Fibroblast of skin of left biceps (primary cell): ENCODE results near the gene SLAMF6.

Experiments used
- DNase-seq, 2 experiments: peaks; one replicate each; pipeline ENCODE4 v3.0.0-alpha.2; 2013; ENCODE audit warnings: low read depth in 2 of 2

Gene SLAMF6

DNA sequence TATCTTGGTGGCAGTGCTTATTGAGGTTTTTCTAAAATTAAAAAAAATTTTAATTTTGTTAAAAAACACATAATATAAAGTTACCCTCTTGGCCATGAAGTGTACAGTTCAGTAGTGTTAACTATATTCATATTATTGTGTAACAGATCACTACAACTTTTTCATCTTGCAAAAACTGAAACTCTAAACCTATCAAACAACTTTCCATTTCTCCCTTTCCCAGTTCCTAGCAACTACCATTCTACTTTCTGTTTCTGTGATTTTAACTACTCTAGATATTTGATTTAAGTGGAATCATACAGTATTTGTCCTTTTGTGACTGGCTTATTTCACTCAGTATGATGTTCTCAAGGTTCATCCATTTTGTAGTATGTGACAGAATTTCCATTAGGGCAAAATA is 55.5 kb downstream of the SLAMF6 start:
- DNase-seq, result no peak

DNA sequence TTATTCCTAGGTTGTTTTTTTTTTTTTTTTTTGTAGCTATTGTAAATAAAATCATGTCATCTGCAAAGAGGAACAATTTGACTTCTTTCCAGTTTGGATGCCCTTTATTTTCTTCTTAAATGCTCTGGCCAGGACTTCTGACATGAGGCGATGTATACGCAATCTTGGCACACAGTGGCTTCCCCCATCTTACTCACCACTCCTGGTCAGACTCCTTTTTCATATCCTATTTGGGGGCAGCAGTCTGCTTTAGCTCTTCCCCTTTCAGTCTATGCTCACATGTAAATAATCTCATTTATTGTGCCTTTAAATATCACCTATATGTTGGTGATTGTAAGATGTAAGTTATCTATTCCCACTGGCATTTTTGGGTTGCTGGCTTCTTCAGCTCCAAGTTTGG is 56.1 kb downstream of the SLAMF6 start:
- DNase-seq, result no peak

DNA sequence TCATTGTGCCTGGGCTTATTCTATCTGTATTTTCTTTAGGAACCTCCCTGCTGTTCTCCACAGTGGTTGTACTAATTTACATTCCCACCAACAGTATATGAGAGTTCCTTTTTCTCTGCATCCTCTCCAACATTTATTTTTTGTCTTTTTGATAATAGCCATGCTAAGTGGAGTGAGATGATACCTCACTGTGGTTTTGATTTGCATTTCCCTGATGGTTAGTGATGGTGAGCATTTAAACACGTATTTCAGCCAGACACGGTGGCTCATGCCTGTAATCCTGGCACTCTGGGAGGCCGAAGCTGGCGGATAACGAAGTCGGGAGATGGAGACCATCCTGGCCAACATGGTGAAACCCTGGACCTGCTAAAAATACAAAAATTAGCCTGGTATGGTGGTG is 57.9 kb downstream of the SLAMF6 start:
- DNase-seq, result no peak

DNA sequence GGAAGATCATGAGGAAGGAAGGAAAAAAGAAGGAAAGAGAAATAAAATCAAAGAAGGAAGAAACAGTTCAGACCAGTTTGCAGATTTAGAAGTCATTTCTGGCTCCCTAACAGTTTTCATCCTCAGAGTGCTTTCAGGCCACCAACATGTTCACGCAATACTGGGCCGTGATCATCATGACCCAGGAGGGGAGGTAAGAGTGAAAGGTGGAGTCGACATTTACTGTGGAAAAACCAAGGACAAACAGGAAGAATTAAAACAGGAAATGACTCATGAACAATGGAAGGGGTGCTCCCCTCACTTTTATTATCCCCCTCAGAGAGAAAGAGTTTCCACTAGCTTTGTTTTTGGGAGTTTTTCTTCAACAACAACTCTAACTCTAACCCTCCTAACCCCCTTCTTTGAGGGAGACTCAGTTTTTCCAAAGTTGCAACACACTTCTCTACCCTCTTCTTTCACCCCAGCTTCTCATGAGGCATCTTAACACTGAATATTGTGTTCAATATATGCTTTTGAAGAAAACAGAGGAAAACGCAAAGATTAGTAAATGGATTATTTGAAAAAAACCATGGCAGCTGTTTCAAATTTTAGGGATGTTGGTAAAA is 62.3 kb downstream of the SLAMF6 start:
- no peak for DNase-seq

DNA sequence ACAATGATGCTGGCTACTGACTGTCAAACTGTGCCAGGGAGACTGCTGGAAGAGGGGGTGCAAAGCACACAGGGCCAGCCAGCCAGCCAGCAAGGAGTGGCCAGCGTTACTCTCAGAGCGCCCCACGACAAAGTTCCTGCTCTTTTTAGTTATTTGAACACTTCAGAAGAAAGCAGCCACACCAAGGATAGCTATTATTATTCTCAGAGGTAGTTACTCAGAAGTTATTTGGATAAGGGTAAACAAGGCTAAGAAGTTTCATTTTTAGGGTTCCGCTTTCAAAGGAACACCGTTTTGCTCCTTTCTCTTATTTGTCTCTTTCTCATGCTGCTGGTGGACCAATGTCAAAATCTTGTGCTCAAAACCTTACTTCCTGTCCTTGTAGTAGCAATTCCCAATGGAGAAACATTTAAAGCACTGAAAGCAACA is 62.8 kb downstream of the SLAMF6 start:
- no peak for DNase-seq

DNA sequence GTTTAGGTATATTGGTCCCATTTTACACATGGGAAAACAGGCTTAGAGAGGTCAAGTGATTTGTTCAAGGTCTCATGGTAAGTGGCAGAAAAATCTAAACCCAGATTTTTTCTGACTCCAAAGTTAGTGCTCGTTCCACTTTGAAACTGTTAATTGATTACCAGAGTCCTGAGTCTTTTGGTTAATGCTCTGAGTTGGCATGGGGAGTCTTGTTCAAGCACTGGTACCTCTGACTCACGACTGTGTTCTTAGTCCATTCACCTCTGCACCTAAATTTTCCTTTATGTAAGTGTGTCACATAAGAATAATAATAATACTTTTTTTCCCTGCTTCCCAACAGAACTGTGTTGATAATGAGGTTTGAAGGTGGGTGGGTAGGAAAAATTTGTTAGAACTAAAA is 63.4 kb downstream of the SLAMF6 start:
- no peak for DNase-seq

DNA sequence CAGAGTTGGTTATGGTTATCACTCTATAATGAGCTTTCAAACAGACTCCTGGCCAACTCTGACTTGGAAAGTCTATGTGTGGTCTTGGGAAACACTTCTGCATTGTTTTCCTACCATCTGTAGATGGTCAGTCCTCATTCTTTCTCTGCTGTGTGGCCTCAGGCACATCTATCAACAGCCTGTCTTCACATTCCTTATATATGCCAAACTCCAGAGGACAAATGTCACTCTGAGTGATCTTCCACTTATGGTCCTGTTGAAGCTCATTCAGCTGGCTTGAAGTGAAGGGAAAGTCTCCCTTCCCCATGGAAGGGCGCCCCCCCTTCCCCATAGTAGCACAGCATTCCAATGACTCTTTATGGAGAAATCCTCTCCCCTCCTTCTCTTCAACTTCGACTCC is 64.0 kb downstream of the SLAMF6 start:
- DNase-seq, result no peak

DNA sequence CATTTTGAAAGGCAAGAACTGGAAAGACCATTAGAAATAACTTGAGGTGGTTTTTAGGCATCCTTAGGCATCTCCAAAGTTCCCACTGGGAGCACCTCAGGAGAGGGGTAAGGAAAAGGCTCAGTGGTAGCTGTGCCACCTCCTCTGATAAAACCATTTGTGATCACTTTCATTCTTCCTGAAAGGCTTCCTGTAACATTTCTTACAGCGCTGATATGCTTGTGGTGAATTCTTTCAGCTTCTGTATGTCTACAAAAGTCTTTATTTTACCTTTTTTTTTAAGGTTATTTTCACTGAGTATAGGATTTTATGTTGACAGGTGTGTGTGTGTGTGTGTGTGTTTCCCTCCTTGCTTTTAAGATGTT is 67.9 kb downstream of the SLAMF6 start:
- DNase-seq, result no peak

DNA sequence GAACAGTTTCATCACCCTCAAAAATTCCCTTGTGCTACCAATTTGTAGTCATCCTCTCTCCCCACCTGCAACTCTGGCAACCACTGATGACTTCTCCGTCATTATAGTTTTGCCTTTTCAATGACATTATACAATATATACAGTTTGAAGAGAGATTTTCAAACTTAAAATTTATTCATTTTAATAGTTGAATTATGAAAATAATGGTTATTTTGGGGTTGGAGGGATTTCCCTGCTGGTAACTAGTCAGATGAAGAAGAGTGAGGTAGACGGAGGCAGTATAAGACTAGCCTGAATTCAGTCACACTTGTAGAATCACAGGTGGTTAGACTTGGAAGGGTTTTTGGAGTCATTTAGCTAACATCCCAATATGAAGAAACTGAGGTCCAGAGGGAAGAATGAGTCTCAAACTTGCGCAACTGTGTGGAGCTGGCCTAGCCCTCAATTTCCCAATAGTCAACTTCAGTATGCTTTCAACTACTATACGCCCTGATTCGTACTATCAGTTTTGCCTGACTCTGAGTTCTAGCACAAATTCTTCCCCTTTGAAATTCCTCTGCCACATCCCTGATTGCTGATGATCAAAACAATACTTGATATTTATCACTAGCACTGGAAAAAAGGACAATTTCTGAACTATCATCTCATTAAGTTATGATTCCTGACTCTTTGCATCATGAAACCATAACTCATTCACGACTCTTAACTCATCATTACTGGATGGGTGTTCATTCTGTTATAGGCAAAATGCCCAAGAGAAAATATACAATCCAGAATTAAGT is 68.5 kb downstream of the SLAMF6 start:
- no peak for DNase-seq

DNA sequence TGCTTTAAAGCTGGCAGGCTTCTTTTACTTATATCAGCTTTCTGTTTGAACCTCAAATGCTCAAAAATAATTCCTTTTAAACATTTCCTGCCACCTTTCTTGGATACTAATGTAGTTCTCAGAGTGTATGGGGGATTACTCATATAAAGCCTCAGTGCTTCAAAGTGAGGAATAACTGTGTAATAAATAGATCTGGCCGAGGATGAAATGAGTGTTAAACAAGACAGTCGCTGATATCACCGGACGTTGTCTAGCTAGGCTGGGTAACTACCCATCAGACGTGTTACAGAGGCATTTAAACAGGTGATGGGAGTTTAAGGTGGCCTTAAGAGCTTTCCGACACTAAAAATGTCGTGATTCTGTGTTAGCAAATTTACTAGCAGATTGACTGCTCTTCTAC is 69.6 kb downstream of the SLAMF6 start:
- no peak for DNase-seq

DNA sequence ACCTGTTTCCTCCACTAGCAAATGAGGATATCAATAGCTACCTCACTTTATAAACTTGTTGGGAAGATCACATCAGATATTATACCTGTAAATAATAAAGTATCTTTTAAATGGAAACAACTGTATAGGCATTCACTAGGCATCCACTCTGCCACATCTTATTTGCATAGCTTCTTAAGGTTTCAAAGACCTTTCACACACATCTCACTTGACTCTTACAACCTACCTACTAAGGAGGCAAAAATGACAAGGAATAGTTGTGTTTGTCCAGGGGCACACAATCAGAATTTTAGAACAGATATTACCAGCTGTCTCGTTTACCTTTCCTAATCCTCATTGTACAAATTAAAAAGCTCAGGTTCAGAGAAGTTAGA is 71.2 kb downstream of the SLAMF6 start:
- DNase-seq, result no peak

DNA sequence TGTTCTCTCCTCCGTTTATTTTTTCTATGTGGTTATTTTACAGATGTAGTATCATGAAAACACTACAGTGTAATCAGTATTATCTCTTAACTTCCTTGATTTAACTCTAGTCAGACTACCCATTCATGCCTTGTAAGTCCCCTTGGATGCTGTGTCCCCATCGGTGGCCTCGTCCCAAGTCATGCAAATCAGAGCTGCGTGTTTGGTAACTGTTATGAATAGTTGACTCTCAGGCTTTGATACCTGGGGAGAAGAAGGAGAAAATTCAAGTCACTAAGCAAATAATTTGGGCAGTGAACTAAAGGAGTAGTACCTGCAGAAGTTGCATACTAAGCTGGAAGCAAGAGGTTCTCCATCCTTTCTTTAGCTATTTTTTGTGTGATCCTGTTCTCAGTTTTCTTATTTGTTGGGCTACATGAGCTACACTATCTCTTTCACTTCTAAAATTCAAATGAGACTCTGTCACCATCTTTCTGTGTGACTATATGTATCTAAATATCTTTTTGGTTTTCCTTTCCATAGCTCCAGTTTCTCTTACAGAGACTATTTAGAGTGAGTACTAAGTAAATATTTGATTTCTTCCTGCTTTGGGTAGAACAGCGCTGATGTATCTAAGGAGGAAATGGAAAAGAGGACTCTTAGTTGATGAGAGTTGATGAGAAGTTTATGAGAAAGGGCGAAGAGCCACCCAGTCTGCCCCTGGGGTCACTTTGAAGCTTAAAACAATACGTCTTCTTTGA is 71.8 kb downstream of the SLAMF6 start:
- no peak for DNase-seq

DNA sequence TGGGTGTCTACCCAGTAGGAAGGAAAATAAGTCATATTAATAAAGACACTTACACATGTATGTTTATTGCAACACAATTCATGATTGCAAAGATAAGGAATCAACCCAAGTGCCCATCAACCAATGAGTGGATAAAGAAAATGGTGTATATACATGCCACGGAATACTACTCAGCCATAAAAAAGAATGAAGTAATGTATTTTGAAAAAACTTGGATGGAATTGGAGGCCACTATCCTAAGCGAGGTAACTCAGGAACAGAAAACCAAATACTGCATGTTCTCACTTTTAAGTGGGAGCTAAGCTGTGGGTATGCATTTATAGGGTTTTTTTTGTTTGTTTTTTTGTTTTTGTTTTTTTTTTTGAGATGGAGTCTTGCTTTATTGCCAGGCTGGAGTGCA is 73.6 kb downstream of the SLAMF6 start:
- no peak for DNase-seq

DNA sequence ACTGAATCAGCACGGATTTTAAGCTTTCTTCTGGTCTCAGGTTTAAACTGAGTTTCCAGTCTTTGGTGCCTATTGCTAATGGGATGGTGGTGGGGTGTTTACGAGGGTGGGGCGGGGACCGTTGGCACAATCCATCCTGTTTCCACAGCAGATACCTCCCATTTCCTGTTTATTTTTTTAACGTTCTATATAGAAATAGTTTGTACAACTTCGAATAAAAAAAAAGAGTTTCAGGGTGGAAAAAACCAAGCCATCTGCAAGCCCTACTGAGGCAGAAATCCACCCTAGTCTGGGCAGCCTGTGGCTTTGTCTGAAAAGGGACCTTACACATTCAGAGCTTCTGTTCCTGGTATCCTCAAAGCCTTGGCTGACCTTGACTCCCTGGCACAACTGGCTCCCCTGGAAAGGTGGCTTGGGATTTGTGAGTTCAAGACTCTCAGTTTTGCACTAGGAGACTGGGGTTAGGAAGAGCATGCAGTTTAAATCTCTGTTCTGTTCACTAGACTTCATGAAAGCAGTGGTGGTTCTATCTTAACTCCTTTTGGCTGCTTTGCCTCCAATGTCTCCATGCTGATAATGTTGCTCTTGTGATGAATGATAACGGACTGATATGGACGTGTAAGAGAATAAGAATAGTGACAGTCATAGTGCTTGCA is 76.0 kb downstream of the SLAMF6 start:
- no peak for DNase-seq

DNA sequence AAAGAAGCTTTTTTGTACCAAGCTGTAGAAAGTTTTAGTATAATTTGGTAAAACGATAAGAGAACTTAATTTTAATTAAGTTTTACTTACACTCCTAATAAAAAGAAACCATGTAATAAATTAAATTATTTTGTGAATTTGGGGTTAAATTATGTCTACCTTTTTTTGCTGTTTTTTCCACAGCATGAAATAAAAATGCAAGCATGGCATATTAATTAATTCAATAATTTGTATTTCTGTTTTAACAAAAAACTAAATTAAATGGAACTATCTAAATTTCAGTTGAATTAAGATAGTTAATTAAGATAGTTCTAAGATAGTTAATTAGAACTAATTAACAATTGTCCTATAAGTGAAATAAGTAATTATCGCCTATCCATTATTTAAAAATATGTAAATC is 83.3 kb downstream of the SLAMF6 start:
- DNase-seq, result no peak

DNA sequence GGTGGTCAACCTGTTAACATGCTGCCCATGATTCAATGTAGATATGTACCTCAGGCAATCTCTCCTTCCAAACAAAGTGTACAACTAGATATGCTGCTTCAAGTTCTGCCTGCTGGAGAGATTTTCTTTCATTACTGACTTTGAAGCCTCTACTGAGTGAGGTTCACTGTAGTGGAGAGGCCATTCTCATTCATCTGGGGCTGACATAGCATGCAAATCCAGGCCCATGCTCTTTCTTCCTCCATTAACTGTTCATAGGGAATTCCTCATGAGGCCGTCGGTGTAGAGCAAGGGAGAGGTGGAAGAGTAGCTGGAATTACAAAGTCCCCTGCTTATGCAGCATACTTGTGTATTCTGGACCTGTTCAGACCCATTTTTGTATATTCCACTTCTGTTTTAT is 84.1 kb downstream of the SLAMF6 start:
- DNase-seq, result no peak

DNA sequence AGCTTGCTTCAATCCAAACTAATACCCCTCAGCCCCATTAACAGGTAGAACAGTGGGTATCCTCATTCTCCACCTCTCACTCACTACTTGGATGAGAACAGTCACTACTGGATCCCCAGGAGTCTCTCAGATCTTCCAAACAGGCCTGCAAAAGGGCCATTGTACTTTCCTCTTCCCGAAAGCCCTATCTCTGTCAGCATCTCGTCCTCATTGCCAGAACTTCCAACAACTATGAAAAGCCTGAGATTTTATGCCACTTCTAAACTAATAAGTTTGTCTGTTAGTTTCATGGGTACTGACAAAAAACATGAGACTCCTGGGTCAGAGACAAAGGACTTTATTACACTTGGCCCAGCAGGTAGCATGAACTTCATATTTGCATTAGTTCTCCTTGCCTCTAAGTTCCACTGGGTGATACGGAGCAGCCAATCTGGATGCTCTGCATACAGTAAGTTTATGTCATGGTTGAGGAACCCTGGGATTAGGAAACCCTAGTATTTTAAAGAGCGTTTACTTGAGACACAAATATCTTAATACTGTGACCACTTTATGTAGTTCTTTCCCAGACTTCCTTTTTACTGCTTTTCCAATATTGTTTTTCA is 84.6 kb downstream of the SLAMF6 start:
- no peak for DNase-seq

DNA sequence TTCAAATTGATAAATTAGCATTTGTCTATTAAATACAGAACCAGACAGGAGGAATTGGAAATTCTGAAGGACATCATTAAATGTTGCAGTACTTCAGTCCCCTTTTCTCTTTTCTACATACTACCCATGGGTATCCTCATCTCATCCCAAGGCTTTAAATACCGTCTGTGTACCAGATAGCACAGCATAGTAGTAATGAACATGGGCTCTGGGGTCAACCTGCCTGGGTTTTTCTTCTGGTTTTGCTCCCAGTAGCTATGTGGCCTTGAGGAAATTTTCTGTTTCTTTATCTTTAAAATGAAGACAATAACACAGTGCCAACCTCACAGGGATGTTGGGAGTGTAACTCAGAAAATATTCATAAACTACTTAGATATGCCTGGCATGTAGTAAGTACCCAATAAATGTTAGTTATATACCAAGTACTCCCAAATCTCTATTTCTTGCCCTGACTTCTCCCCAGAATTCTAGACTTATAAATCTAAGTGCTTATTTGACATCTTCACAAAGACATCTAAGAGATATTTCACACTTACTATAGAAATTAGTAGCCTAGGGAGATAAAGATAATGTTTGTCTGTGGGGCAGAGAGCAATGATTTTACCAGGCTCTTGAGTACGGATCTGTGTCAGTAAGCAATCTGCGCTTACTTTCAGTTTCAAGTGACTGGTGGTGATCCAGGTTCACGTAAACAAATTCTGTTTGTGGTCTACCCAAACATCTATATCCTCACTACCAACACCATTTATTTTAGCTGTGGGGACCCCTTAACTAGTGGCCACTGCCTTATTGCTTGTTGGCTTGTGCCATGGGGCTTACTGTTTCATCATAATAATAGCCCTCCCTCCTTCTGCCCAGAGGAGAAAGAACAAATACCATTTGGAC is 85.4 kb downstream of the SLAMF6 start:
- DNase-seq, result no peak

DNA sequence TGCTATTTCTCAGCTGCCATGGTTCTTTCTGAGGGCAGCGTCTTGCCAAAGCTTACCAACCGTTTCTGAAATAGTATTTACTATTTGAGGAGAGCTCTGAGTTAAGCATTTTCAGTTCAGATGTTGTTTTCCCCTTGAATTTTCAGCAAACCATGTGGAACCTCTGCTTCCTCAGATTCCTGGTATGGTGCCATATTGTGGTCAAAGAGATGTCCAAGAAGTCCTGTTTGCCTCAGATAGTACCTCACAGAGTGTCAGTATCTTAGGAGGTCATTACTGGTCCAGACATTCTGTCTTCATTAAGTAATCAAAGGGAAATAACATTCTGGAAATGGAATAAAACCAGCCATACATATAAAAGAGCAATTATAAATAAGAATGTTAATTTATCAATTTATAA is 86.1 kb downstream of the SLAMF6 start:
- DNase-seq, result no peak
